Epidermal melanocyte (primary cell): ENCODE results near the gene GABRA4.

Source experiments
- DNase-seq: peaks from one replicate; pipeline ENCODE4 v3.0.0; 2011; ENCODE audit warnings: low spot score; ENCODE audit not compliant: insufficient read length

GABRA4 gene

DNA sequence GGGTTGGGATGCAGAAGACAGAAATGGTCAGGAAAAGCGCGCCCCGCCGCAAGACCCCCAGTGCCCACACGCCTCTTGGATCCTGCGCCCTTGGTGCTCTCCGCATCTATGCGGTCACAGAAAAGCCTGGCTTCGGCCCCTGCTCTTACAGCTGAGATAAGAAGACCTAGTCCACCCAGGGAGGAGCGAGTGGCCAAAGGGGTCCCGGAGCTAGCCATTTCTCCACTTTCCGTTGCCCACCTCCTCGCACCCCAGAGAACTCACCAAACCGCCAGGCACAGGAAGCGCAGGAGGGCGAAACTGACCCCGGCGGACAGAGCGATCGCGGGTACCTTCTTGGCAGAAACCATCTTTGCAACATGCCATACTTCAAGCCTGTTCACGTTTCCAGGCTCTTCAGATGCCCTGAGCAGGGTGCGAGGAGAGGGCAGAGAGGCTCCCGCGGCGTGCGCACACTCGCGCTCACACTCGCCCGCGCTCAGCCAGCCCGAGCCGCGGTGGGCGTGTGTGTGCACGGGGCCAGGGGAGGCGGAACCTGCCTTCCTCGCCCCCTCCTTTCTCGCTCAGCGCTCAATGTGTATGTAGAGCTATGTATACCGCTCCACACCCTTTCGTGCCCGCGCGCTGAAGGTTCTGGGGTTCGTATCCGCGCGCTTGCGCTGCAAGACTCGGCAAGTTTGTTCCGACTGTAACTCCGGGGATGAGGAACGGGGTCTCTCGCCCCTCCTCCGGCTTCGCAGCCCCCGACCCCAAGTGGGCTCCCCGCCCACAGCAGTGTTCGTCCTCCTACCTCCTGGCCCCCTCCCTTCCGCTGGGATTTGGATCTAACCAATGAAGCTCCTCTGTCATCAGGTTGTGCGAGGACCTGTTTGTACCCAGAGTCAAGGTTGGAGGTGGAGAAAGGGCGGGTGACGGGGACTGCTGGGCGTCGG lies at the start of gene GABRA4:
TSS of gene GABRA4 (minus strand) at position 507 of the 932 bp plus-strand sequence. CDS start at position 350, 157 bp downstream.
- no peak for DNase-seq

DNA sequence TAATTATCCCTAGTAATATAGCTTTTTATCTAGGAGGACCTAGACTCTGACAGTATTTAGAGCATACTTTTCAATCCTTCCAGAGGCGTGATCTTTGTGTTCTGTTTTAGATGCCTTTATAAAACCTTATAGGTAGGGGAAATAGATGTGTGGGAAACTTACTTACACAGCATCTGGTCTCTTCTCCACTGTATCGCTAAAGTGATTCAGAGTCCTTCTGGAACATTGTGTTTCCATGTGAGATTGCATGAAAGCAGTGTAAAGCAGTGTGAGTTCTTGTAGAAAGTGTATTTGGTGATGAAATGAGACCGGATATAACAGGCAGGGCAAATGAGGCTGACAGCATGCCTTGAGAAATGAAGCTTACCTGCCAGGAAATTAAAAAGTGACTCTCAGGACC lies 47.4 kb upstream of the GABRA4 start:
- no peak for DNase-seq

DNA sequence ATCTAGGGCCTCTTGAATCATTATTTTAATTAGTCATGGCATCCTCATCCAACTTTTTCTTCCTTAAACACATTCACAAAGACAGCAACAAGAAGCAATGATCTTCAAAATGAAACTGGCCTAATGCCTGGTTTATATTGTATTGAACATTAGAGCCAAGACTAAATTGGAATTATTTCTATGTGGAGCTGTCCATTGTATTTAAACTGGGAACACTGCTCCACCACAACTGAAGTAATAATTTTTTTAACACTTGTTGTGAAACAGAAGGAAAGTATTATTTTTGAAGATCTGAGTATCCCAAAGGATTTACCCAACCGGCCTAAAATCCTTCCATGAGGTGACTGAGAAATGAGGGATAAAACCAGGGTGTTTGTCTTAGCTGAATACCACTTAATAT lies 44.9 kb upstream of the GABRA4 start:
- DNase-seq: no peak

DNA sequence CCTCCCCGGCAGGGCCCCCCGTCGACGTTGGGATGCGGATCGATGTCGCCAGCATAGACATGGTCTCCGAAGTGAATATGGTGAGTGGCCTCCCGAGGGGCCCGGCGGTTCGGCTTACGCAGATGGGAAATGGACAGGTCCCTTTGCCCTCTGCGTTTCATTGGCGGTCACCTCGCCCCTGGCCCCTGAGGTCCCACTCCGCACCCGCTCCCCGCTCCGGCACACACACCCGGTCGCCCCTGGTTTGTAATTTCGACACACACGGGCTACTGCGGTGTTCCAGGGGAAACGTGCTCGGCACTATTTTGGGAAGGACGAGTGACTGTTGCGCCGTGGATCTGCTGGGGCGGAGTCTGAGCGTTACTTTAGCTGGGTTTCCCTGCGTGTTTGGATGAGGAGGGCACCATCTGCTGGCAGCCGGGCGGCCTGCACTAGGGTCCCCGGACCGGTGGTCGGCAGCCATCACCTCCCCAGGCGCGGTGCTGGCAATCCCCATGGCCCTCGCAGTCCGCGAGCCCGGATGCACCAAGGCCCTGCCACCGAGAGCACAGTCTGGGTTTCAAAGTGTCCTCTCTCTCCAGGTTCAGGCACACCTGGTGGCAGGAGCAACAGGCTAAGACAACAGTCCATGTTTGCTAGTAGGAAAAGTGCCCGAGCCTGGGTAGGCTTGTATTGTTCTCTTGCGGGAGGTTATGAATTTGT lies 39.2 kb upstream of the GABRA4 start:
- peak; percentile 21 for DNase-seq

DNA sequence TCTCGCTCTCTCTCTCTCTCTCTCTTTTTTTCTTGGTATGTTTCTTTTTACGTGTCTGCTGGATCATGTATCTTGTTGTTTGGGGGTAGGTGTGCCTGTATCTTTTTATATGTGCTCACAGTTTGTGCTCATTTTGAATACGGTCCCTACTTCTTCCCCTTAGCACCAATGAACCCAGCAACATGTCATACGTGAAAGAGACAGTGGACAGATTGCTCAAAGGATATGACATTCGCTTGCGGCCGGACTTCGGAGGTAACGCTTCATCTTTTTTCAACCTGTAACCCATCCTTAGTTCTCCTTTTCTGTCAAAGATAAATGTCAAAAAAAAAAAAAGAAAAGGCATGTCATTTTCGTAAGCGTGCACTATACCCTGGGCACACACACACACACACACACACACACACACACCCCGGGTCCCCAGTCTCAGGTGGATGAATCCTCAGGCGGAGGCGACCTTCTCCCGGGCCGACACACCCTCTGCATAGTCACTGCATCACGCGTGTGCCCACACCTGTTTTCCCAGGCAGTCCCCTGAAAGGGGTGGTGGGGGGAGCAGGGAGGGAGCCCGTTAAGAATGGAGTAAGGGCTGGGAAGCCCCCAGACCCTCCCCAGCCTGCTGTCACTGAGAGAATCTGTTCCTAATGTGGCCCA lies 38.5 kb upstream of the GABRA4 start:
- DNase-seq: no peak

DNA sequence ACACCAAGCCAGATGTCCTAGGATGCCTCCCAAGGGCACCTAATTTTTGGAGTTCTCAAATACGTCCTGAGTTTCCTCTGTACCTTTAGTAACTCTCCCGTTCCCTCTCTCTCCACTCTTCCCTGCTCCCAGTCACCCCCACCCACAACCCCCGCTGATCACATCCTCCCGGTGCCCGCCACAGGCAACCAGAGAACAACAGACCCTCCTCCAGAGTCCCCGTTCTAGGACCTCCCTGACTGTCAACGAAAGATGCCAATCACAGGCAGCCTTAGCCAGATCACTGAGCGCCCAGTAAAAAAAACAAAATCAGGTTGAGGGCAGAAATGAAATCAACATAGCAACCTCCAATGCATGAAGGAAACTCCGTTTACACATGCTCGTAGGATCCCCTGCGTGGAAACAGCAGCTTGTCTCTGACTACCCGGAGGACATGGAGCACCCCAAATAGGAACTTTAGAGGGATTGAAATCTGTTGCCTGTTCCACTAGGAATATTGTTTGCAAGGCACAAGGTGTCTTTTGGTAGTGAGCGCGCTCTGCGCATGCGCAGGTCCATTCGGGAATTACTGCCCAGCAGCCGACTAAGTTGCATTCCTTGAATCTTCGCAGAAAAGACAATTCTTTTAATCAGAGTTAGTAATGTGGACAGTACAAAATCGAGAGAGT lies 37.8 kb upstream of the GABRA4 start, which contains the start of gene GABRB1:
TSS of gene GABRB1 (plus strand) at position 557 of the 668 bp plus-strand sequence.
- no peak for DNase-seq

DNA sequence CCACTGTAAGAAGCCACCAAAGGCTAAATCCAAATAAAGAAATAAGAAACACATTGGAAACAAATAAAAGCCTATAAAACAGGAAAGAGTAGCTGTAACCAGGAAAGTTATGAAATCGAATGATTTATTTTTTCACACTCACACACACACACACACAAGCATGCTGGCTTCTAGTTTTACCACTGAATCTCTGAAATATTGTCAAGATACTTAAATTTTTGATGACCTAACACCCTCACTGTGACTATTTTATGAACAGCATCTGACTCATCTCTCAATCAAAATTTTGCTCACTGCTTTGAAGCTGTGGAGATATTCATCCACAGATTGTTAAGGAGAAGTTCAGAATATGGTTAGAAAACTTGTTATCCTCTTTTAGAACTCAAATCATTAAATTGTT lies 24.1 kb upstream of the GABRA4 start:
- no peak for DNase-seq

DNA sequence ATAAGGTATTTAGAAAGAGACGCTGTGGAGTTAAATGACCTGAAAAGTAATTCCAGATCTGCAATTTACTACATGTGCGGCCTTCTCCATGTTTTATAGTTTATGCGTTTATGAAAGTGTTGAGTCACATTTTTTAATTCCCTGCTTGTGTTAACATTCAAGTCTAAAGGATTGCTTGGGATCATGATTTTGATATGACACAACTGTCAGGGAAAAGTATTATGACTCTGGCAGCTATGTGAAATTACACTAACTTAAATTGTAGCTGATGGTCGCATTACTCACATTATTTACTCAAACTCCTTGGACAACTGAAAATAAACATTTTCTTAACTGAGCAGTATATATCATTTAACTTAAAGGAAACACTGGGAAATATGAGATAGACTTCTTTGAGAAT lies 23.7 kb upstream of the GABRA4 start:
- DNase-seq: no peak

DNA sequence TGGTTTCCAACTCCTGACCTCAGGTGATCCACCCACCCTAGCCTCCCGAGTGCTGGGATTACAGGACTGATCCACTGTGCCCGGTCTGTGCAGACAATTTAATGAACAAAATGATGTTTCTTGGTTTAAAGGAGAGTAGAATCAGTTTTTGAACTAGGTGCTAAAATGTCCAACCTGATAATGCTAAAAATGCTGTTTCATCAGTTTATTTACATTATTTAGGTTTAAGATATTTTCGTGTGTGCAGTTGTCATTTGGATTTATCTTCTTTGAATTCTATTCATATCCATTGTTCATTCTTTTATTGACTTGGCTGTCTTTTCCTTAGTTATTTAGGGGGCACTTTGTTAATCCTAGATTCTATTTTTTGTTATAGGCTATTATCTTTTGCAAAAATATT lies 20.0 kb upstream of the GABRA4 start:
- DNase-seq: no peak

DNA sequence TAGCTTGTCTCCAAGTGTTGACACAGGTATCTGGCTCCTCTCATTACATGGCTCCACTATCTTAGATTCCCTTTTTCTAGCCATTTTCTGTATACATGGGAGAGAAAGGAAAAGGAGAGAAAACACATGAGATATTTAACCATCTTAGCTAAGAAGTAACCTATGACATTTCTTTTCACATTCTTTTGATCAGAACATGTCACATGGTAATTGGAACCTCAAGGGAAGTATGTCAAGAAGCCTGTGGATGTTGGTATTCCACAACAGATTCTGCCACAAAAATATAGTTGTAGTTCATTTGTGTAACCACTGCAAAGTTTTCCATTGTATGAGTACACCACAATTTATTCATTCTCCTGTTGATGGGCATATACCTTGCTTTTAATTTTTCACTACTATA lies 19.3 kb upstream of the GABRA4 start:
- DNase-seq: no peak

DNA sequence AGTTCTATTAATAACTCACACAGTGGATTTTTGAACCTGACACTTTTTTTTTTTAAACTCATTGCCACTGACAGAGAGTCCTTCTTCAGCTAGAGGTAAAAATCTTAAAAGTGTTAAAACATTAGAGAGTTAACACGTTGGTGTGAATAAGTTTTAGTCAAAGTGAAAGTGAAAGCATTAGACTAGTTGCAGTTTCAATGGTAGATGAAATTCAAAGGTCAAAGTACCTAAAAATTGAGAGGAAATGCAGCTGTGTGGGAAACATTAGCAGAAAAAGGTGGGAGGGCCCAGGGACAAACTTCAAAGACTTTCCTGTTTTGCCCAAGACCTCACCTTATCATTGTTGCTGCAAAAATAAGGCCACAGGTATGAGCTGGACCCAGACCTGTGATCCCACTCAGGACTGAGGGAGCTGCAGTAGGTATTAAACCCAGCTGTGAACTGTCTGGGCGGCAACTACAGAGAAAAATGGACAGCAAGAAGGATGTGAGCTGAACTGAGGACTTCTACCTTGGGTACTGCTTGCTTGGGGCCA lies 17.6 kb upstream of the GABRA4 start:
- no peak for DNase-seq

DNA sequence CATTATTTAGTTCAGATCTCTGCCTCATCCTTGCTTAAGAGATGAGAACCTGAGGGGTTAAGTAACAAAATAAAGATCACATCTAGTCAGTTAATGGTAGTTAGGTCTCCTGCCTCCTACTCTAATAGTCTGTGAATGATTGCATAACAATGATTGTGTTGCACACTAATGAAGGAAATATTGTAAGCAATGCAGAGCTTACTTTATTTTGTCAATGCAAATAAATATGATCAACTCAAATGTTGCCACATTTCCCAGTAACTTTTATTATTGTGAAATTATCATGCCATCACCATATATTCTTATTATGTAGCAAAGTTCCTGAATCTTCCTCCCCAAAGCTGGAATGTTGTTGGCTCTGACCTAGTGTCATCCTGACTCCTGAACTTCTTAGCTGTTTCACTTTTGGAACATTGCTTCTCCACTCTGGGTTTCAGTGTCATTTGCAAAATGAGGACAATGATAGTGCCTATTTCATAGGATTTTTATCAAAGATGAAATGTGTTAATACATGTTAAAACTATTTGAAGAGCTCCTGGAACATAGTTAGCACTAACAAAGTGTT lies 17.0 kb upstream of the GABRA4 start:
- no peak for DNase-seq

DNA sequence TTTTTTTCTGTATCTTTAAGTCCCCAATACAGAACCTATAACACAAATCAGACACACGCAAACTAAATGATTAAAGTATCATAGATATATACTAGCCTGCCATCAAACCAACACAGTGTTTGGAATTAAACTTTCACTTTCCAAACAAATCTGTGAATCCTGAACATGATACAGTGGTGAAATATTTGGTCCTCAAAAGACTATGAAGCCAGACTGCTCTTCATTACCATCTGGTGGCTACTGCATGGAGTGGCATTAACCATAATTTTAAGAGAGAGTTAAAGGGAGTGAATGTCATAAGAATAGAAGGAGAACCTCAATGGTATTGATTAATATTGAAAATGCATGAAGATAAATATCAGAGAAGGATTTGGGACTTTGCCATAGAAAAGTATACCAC lies 9.2 kb upstream of the GABRA4 start:
- no peak for DNase-seq

DNA sequence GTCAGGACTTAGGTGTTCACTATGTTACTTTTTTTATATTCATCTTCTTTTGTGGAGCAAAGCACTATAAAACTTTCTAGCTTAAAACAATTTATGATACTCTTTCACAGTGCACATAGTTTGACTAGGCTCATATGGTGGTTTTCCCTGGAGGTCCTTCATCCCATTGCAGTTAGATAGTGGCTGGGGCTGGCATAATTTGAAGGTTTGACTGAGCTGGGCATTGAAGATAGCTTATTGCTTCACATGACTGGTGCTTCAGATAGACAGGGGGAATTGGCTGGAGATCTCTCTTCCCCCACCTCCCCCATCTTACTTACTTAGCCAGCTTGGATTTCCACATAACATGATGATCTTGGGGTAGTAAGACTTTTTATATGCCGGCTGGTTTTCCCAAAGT lies 7.0 kb upstream of the GABRA4 start:
- DNase-seq: no peak

DNA sequence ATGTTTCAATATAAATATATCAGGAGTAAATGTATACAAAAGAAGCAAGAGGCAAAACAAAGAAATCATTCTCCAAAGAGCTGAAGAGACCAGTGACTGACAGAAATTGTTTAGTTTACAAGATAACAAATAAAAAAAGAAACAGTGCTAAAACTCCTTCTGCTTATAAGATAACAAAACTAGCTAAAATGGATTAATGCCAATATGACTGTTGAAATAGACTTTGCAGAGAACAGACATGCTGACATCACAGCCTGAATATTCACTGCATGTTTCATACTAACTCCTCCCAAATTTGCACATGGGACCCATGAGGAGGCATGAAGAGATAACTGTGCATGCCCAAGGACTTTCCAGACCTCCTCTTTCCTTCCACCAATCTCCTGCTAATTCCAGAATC lies 6.2 kb upstream of the GABRA4 start:
- no peak for DNase-seq

DNA sequence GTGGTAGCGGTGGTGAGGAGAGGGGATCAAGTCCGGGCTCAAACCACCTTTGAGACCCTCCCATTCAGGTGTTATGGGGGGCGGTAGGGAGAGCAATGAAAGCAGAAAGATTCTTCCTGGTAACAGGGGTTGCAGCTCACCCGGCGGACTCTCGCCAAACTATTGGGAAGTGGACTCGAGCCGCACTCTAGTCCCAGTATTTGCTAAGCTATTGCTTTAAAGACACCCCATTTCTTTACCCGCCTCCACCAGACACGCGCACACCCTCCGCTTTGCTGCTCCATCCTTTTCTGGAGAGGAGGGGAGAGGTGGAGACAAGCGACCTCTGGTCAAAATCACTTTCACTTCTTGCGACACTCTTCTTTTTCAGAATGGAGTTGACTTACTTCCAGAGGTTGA lies 625 bp upstream of the GABRA4 start:
- DNase-seq: no peak

DNA sequence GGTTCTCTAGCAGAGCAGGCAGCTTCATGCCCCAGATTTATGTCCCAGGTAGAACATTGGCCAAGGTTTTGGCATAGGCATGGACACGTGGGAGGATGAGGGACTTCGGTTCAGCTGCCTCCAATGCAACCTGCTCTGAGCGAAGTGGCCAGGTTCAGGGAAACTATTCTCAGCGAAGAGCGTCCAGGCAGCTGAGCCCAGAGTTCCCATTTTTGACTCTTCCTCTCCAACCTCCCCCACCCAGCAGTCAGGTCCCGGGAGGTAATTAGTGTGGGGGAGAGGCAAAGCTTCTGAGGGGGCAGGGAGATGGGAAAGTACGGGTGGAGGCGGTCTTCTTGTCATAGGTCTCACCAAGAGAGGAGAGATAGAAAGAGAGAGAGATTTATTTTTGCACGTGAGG lies 1.0 kb downstream of the GABRA4 start:
- DNase-seq: no peak

DNA sequence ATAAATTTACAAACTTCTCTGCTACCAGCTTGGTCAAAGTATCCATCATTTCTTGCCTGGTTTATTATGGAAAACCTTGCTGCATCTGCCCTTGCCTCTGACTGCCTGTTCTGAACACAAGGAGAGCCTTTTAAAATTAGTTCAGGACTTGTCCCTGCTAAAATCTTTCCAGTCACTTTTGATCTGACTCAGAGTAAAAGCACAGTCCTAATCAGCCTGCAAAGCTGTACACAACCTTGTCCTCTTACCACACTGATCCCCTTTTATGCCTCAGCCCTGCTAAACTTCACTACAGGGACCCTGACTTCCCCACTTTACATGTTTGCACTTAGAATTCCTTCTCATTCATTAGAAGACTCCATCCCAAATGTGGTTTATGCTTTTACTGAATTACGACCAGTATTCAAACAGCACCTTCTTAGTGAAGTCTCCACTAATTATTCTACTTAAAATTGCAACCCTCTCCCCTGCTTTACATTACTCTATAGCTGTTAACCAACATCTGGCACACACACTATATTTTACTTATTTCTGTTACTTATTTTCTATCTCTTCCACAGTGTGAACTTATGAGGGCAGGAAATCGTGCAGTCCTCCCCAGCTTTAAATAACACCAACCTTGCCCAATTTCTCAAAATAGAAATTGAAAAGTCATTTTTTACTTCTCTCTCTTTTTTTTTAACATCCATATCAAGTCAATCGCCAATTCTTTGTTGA lies 6.3 kb downstream of the GABRA4 start:
- no peak for DNase-seq

DNA sequence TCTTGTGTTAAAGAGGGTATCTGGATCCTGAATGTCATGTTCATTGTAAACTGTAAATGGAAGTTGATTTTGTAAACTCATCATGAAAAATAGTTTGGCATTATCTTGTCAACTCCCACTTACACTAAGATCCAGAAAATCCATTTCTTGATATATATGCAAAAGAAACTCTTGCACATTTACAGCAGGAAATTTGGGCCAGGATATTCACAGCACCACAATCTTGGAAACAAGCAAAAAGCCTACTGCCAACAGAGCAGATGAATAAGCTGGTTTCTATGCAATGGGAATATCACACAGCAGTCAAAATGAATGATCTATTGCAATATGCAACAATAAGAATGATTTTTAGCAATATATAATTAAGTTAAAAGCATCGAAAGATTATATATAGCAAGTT lies 8.6 kb downstream of the GABRA4 start:
- no peak for DNase-seq

DNA sequence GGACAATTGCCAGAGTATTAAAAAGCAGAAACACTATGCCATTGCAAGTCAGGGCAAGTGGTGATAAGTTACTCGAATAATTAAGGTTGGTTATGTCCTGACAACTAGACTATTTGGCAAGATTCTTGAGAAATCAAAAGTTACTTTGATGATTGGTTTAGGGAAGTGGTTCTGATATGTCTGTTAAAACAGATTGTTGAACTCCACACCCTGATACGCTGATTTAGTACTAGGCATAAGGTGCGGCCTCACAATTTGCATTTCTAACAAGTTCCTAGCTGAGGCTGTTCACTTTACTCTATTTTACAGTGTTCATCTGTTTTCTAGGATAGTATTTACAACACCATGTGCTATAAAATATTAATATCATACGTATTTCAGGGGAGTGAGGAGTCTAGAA lies 12.5 kb downstream of the GABRA4 start:
- DNase-seq: no peak
